Omental fat pad (tissue), 4 donors: ENCODE measurements around the gene TET1. TPM values are rescaled to one million over a fixed set of nuclear protein-coding genes. Genes with fewer than 3 reads are reported as not detected.
"Not testable (repeated sequence)": the region's sequence is repeated elsewhere in the genome, so short reads cannot be mapped to it uniquely, and the experiment has no call there.

Experiments used
- ATAC-seq: fragments of 150-250 bp; one replicate; pipeline ENCODE4 v1.9.1; 2016; ENCODE audit warnings: mild to moderate bottlenecking, moderate library complexity; ENCODE audit not compliant: low FRiP score
- DNase-seq: peaks from one replicate; pipeline ENCODE4 v3.0.0-alpha.2; 2019; ENCODE audit warnings: low spot score
- CTCF ChIP-seq, 3 donors: fragments of 450-650 bp; IDR thresholded peaks; one replicate each; pipeline ENCODE4 v1.5.1; 2016 to 2017; ENCODE audit warnings: antibody characterized with exemption in 3 of 3, mild to moderate bottlenecking in 3 of 3, moderate library complexity in 2 of 3
- total RNA-seq, 4 donors: library from RNA; depleted of rRNA; stranded (reverse); fragments of >200 nt; gene quantifications; one replicate each; pipeline ENCODE4 v1.1.0, GENCODE V29; 2016

TET1 gene
- total RNA-seq, 4 donors from 2014 or later: 3.1 to 7.1 (median 6.2) TPM

- ATAC-seq (no peak), DNase-seq (no peak)
- no peak for TF ChIP-seq CTCF (IDR thresholded peaks at IDR 0.05)
These were observed 51.1 kb downstream of the TET1 start for GRCh38 chr10:68611227-68611626.

GRCh38 chr10:68613974-68614373 lies 53.8 kb downstream of the TET1 start:
- ATAC-seq, DNase-seq: not testable (repeated sequence)

GRCh38 chr10:68617691-68618090 lies 57.6 kb downstream of the TET1 start:
- DNase-seq, ATAC-seq: not testable (repeated sequence)

GRCh38 chr10:68618234-68618633 lies 58.1 kb downstream of the TET1 start:
- ATAC-seq (no peak), DNase-seq (no peak)
- no peak for TF ChIP-seq CTCF (IDR thresholded peaks at IDR 0.05)

GRCh38 chr10:68619595-68619994 lies 59.5 kb downstream of the TET1 start:
- DNase-seq: no peak
- no peak for TF ChIP-seq CTCF (IDR thresholded peaks at IDR 0.05)
- no peak for ATAC-seq

GRCh38 chr10:68625316-68625921 lies 65.3 kb downstream of the TET1 start:
- ATAC-seq: no peak
- no peak for TF ChIP-seq CTCF (IDR thresholded peaks at IDR 0.05)
- DNase-seq: no peak

GRCh38 chr10:68628576-68629127 lies 68.5 kb downstream of the TET1 start:
- no peak for TF ChIP-seq CTCF (IDR thresholded peaks at IDR 0.05)
- no peak for DNase-seq
- no peak for ATAC-seq

- ATAC-seq, DNase-seq: not testable (repeated sequence)
These were observed 72.1 kb downstream of the TET1 start for GRCh38 chr10:68632271-68632560.

GRCh38 chr10:68633281-68633680 lies 73.1 kb downstream of the TET1 start:
- ATAC-seq (no peak), DNase-seq (no peak)
- TF ChIP-seq CTCF (IDR thresholded peaks at IDR 0.05): no peak
